ENCODE data around the gene SCRG1.
A peak's percentile ranks its signal among the peaks of the same experiment; 100 is the strongest.

Gene SCRG1

GRCh38 chr4:173362666-173363065, 36.2 kb downstream of the SCRG1 start:
- DNase-seq (ENCODE audit: low read depth in 3 of 3) = no peak

- DNase-seq (ENCODE audit: low read depth in 3 of 3) = no peak
These were observed 38.2 kb downstream of the SCRG1 start for GRCh38 chr4:173360587-173361221.

- DNase-seq (ENCODE audit: low read depth in 3 of 3) = no peak
These were observed 41.0 kb downstream of the SCRG1 start for GRCh38 chr4:173357939-173358338.

GRCh38 chr4:173347467-173347866, 51.4 kb downstream of the SCRG1 start:
- no peak for DNase-seq (ENCODE audit: low read depth in 3 of 3)

GRCh38 chr4:173346074-173346473, 52.8 kb downstream of the SCRG1 start:
- DNase-seq (ENCODE audit: low read depth in 3 of 3) = no peak

- DNase-seq (ENCODE audit: low read depth in 3 of 3) = no peak
These were observed 53.3 kb downstream of the SCRG1 start for GRCh38 chr4:173345648-173346047.

GRCh38 chr4:173343832-173344397, 55.0 kb downstream of the SCRG1 start:
- DNase-seq (ENCODE audit: low read depth in 3 of 3) = no peak

GRCh38 chr4:173337463-173337862, 61.5 kb downstream of the SCRG1 start:
- no peak for DNase-seq (ENCODE audit: low read depth in 3 of 3)

GRCh38 chr4:173334891-173335752, 63.8 kb downstream of the SCRG1 start:
- peak; percentile 8 to 38 (median 15) for DNase-seq (ENCODE audit: low read depth in 3 of 3)

All from stimulated activated CD4-positive, alpha-beta T cell treated with anti-CD3 and anti-CD28 coated beads, TNF-alpha, amount 100 ng/mL, for 48 hours (primary cell).